Fibroblast of lung (primary cell): Measurements from ENCODE around the gene TM9SF1.

Source experiments
- CTCF ChIP-seq, 2 donors: IDR thresholded peaks in 1 of 2; conservative IDR thresholded peaks in 1 of 2; 1 replicate in 1 of 2; 2 replicates in 1 of 2; pipeline ENCODE4 v1.5.1; 2011 to 2012; ENCODE audit warnings: low read length in 2 of 2, control low read depth in 1 of 2, inconsistent platforms in 1 of 2, low read depth in 1 of 2, mild to moderate bottlenecking in 1 of 2
- EZH2 ChIP-seq: IDR thresholded peaks from 2 replicates; pipeline ENCODE4 v1.5.1; 2012; ENCODE audit warnings: low read length, control low read depth, mild to moderate bottlenecking; ENCODE audit errors: missing control alignments

DNA sequence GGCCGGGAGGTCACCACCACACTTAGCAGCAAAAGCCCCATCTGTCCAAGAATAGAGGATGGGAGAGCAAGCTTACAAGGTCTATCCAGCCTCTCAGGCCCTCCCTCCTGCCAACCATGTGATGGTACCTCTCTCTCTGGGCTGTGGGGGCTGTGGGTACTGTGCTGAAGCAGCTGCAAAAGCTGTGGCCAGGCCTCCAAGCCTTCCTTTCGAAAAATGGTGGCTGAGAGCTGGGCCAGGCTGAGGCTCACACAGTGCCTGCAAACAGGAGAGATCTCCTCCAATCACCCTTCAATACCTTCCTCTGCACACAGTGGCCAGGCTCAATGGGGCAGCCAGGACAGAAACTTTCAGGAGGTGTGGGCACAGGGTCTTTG lies 7.7 kb downstream of the TM9SF1 start:
- TF ChIP-seq CTCF (conservative IDR thresholded peaks at IDR 0.05 in 1 of 2, IDR thresholded peaks at IDR 0.05 in 1 of 2; ENCODE audit: low read depth in 1 of 2, low read length in 2 of 2) = no peak
- TF ChIP-seq EZH2 = no peak
